Tibial nerve (tissue), 4 donors: ENCODE results near the gene SMIM43. TPM values are rescaled to one million over a fixed set of nuclear protein-coding genes. Genes with fewer than 3 reads are reported as not detected.

Source experiments
- DNase-seq, 2 donors: peaks; one replicate each; pipeline ENCODE4 v3.0.0-alpha.2; 2019; ENCODE audit warnings: low spot score in 2 of 2
- H3K27ac ChIP-seq, 4 donors: fragments of 200-600 bp; sonication (generic) in 3 of 4; one replicate each; pipeline ENCODE4 v1.5.1; 2017 to 2019; ENCODE audit warnings: mild to moderate bottlenecking in 1 of 4
- H3K27me3 ChIP-seq, 2 donors: fragments of 200-600 bp; sonication (generic) in 1 of 2; one replicate each; pipeline versions ENCODE4 v1.5.1 to v1.6.0; 2017 to 2019
- H3K36me3 ChIP-seq, 3 donors: fragments of 200-600 bp; sonication (generic); one replicate each; pipeline ENCODE4 v1.5.1; 2018 to 2019
- H3K4me1 ChIP-seq, 4 donors: fragments of 200-600 bp; sonication (generic) in 3 of 4; one replicate each; pipeline ENCODE4 v1.5.1; 2017 to 2019
- H3K4me3 ChIP-seq, 4 donors: fragments of 200-600 bp; sonication (generic) in 3 of 4; one replicate each; pipeline ENCODE4 v1.5.1; 2017 to 2019; ENCODE audit warnings: mild to moderate bottlenecking in 1 of 4, moderate library complexity in 1 of 4
- H3K9me3 ChIP-seq, 4 donors: fragments of 200-600 bp; sonication (generic) in 3 of 4; one replicate each; pipeline ENCODE4 v1.5.1; 2017 to 2019
- CTCF ChIP-seq, 5 experiments: fragments of 200-600 bp in 3 of 5; fragments of 450-650 bp in 2 of 5; sonication (generic) in 3 of 5; IDR thresholded peaks; one replicate each; pipeline ENCODE4 v1.5.1; 2016 to 2019; ENCODE audit warnings: antibody characterized with exemption in 5 of 5, mild to moderate bottlenecking in 3 of 5, moderate library complexity in 2 of 5
- EP300 ChIP-seq, 2 donors: sonication (generic); formaldehyde crosslinking; IDR thresholded peaks; one replicate each; pipeline ENCODE4 v1.6.1; 2017; ENCODE audit warnings: antibody characterized with exemption in 2 of 2, mild to moderate bottlenecking in 1 of 2
- POLR2A ChIP-seq, 2 donors: fragments of 450-650 bp; IDR thresholded peaks; one replicate each; pipeline ENCODE4 v1.6.1; 2017; ENCODE audit warnings: antibody characterized with exemption in 2 of 2, mild to moderate bottlenecking in 2 of 2, moderate library complexity in 2 of 2
- WGBS, 2 donors: methylation state at CpG; one replicate each; pipeline ENCODE4 v1.1.5; 2018; 5-methylcytosine and 5-hydroxymethylcytosine counted together
- total RNA-seq, 4 donors: library from RNA; depleted of rRNA; stranded (reverse); fragments of >200 nt; gene quantifications; one replicate each; pipeline ENCODE4 v1.1.0, GENCODE V29; 2016

The SMIM43 gene
- total RNA-seq, 4 donors from 2014 or later: 2.2 to 5.7 (median 4.6) TPM

GRCh38 chr4:121741751-121742150 is 23.2 kb downstream of the SMIM43 start:
- TF ChIP-seq POLR2A (IDR thresholded peaks at IDR 0.05) (no peak), CTCF (IDR thresholded peaks at IDR 0.05) (no peak), EP300 (IDR thresholded peaks at IDR 0.05) (no peak)
- Histone ChIP-seq H3K27ac (no peak overlapping the region), H3K9me3 (no peaks in the 10 kb centered on the region), H3K4me1 (no peaks in the 10 kb centered on the region), H3K27me3 (no peaks in the 10 kb centered on the region), H3K4me3 (no peak overlapping the region), H3K36me3 (no peaks in the 10 kb centered on the region)
- WGBS, 2 donors: 24 to 41% methylated on average over 7 of the region's 7 CpGs
- DNase-seq: no peak

- Histone ChIP-seq H3K36me3 (no peaks in the 10 kb centered on the region), H3K9me3 (no peaks in the 10 kb centered on the region), H3K4me1 (no peaks in the 10 kb centered on the region), H3K27ac (no peak overlapping the region), H3K4me3 (no peak overlapping the region), H3K27me3 (no peaks in the 10 kb centered on the region)
- WGBS, 2 donors: 70 to 74% methylated on average over 12 of the region's 12 CpGs
- DNase-seq: no peak
- TF ChIP-seq EP300 (IDR thresholded peaks at IDR 0.05): no peak
- TF ChIP-seq POLR2A (IDR thresholded peaks at IDR 0.05): no peak
- TF ChIP-seq CTCF (IDR thresholded peaks at IDR 0.05): no peak
Measured at GRCh38 chr4:121740796-121741409, 24.1 kb downstream of the SMIM43 start.

GRCh38 chr4:121739575-121739974 is 25.4 kb downstream of the SMIM43 start:
- Histone ChIP-seq H3K36me3 (no peaks in the 10 kb centered on the region), H3K27me3 (no peaks in the 10 kb centered on the region), H3K4me1 (no peaks in the 10 kb centered on the region), H3K9me3 (no peaks in the 10 kb centered on the region), H3K27ac (no peak overlapping the region), H3K4me3 (no peak overlapping the region)
- 68 to 76% methylated on average over 2 of the region's 2 CpGs for WGBS, 2 donors
- DNase-seq: no peak
- TF ChIP-seq CTCF (IDR thresholded peaks at IDR 0.05): no peak
- no peak for TF ChIP-seq EP300 (IDR thresholded peaks at IDR 0.05)
- TF ChIP-seq POLR2A (IDR thresholded peaks at IDR 0.05): no peak

- no peaks in the 10 kb centered on the region for H3K9me3 ChIP-seq
- no peaks in the 10 kb centered on the region for H3K27me3 ChIP-seq
- TF ChIP-seq POLR2A (IDR thresholded peaks at IDR 0.05) (no peak), CTCF (IDR thresholded peaks at IDR 0.05) (no peak)
- 81 to 84% methylated on average over 2 of the region's 2 CpGs for WGBS, 2 donors
- H3K4me1 ChIP-seq: no peaks in the 10 kb centered on the region
- H3K36me3 ChIP-seq: no peaks in the 10 kb centered on the region
- no peak overlapping the region for H3K27ac ChIP-seq
- DNase-seq: no peak
- H3K4me3 ChIP-seq: no peak overlapping the region
Measured at GRCh38 chr4:121738780-121739535, 26.0 kb downstream of the SMIM43 start.

GRCh38 chr4:121737846-121738554 is 27.0 kb downstream of the SMIM43 start:
- DNase-seq: no peak
- no peak overlapping the region for H3K27ac ChIP-seq
- 73 to 80% methylated on average over 10 of the region's 10 CpGs for WGBS, 2 donors
- no peak overlapping the region for H3K4me3 ChIP-seq
- no peaks in the 10 kb centered on the region for H3K9me3 ChIP-seq
- no peaks in the 10 kb centered on the region for H3K36me3 ChIP-seq
- no peaks in the 10 kb centered on the region for H3K27me3 ChIP-seq
- no peak for TF ChIP-seq CTCF (IDR thresholded peaks at IDR 0.05)
- no peak for TF ChIP-seq POLR2A (IDR thresholded peaks at IDR 0.05)
- no peak for TF ChIP-seq EP300 (IDR thresholded peaks at IDR 0.05)
- H3K4me1 ChIP-seq: no peaks in the 10 kb centered on the region
